A673 (cell line): ENCODE results near the gene MEG3.

Source experiments
- CTCF ChIP-seq: fragments of 300-800, 200-600 bp; sonication (generic); conservative IDR thresholded peaks from 2 replicates; pipeline ENCODE4 v1.5.1; 2017; ENCODE audit warnings: low read depth, mild to moderate bottlenecking, antibody characterized with exemption, low read length, moderate library complexity, mixed read lengths
- EZH2 ChIP-seq: fragments of 200-600 bp; sonication (generic); IDR thresholded peaks from 2 replicates; pipeline ENCODE4 v1.6.1; 2017; ENCODE audit warnings: borderline replicate concordance, low read depth, mild to moderate bottlenecking, mixed read lengths, antibody characterized with exemption, low read length; ENCODE audit not compliant: poor library complexity, severe bottlenecking

- no peak for TF ChIP-seq CTCF
- no peak for TF ChIP-seq EZH2
Measured at GRCh38 chr14:100819453-100819828, 6.5 kb upstream of the MEG3 start.
